ENCODE data around the gene SUSD5.

The SUSD5 gene

GRCh38 chr3:33179132-33179531 is 39.5 kb downstream of the SUSD5 start:
- no peak for TF ChIP-seq CTCF (IDR thresholded peaks at IDR 0.05; ENCODE audit: low read depth, low read length)
- no peak for DNase-seq (ENCODE audit: extremely low read depth, low read depth)

- no peak for DNase-seq (ENCODE audit: extremely low read depth, low read depth)
- no peak for TF ChIP-seq CTCF (IDR thresholded peaks at IDR 0.05; ENCODE audit: low read depth, low read length)
Observed at GRCh38 chr3:33174711-33175414, 43.7 kb downstream of the SUSD5 start.

- no peak for DNase-seq (ENCODE audit: extremely low read depth, low read depth)
- no peak for TF ChIP-seq CTCF (IDR thresholded peaks at IDR 0.05; ENCODE audit: low read depth, low read length)
Observed at GRCh38 chr3:33174095-33174494, 44.5 kb downstream of the SUSD5 start.

- no peak for TF ChIP-seq CTCF (IDR thresholded peaks at IDR 0.05; ENCODE audit: low read depth, low read length)
Observed at GRCh38 chr3:33173672-33174071, 44.9 kb downstream of the SUSD5 start.

GRCh38 chr3:33173103-33173502 is 45.5 kb downstream of the SUSD5 start:
- no peak for TF ChIP-seq CTCF (IDR thresholded peaks at IDR 0.05; ENCODE audit: low read depth, low read length)
- DNase-seq (ENCODE audit: extremely low read depth, low read depth) = no peak

More at GRCh38 chr3:33173672-33174071, 44.9 kb downstream of the SUSD5 start:
- DNase-seq (ENCODE audit: extremely low read depth, low read depth) = no peak

- no peak for TF ChIP-seq CTCF (IDR thresholded peaks at IDR 0.05; ENCODE audit: low read depth, low read length)
- DNase-seq (ENCODE audit: extremely low read depth, low read depth) = no peak
Observed at GRCh38 chr3:33171580-33171979, 47.0 kb downstream of the SUSD5 start.

- no peak for TF ChIP-seq CTCF (IDR thresholded peaks at IDR 0.05; ENCODE audit: low read depth, low read length)
- no peak for DNase-seq (ENCODE audit: extremely low read depth, low read depth)
Observed at GRCh38 chr3:33170531-33170930, 48.1 kb downstream of the SUSD5 start.

Measured in AG09319 (cell line).